ENCODE results near the gene PRRG3. TPM values are rescaled to one million over a fixed set of nuclear protein-coding genes. Genes with fewer than 3 reads are reported as not detected.

Gene PRRG3
- total and polyA plus RNA-seq, 7 donors: 0.34 to 5.8 (median 1.8) TPM; not detected in 1

DNA sequence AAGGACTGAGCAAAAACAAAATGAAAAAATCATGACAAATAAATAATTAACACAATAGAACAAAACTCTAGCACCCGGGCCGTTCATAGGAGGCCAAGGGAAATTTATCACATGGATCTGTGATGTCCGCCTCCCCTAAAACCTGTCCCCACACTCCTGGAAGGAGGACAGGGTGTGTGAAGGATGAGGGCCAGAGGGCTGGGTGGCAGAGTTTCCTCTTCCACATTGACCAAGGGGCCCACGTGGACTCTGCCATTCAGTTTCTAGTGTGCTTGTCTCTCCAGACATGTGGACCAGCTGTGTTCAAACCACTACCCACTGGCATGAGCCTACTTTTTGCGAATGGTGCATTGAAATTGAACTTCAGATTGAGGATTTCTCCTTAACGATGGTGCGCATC, 6.3 kb downstream of the PRRG3 start:
- TF ChIP-seq, protein P1, sequence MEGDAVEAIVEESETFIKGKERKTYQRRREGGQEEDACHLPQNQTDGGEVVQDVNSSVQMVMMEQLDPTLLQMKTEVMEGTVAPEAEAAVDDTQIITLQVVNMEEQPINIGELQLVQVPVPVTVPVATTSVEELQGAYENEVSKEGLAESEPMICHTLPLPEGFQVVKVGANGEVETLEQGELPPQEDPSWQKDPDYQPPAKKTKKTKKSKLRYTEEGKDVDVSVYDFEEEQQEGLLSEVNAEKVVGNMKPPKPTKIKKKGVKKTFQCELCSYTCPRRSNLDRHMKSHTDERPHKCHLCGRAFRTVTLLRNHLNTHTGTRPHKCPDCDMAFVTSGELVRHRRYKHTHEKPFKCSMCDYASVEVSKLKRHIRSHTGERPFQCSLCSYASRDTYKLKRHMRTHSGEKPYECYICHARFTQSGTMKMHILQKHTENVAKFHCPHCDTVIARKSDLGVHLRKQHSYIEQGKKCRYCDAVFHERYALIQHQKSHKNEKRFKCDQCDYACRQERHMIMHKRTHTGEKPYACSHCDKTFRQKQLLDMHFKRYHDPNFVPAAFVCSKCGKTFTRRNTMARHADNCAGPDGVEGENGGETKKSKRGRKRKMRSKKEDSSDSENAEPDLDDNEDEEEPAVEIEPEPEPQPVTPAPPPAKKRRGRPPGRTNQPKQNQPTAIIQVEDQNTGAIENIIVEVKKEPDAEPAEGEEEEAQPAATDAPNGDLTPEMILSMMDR (IDR thresholded peaks at IDR 0.05): no peak
- TF ChIP-seq POLR2AphosphoS5 (IDR thresholded peaks at IDR 0.05) (no peak), EP300 (IDR thresholded peaks at IDR 0.05) (no peak), POLR2A (IDR thresholded peaks at IDR 0.05) (no peak)
- Histone ChIP-seq H3K9me3 (no peaks in the 10 kb centered on the region), H3K4me3 (no peak overlapping the region), H3K27me3 (no peaks in the 10 kb centered on the region), H3K27ac (no peak overlapping the region), H3K4me1 (no peaks in the 10 kb centered on the region), H3K36me3 (no peaks in the 10 kb centered on the region)
- 88 to 89% methylated on average over 7 of the region's 7 CpGs for WGBS, 2 donors
- intact Hi-C loops (cut with DNase I): no loop called here
- no peak for DNase-seq

DNA sequence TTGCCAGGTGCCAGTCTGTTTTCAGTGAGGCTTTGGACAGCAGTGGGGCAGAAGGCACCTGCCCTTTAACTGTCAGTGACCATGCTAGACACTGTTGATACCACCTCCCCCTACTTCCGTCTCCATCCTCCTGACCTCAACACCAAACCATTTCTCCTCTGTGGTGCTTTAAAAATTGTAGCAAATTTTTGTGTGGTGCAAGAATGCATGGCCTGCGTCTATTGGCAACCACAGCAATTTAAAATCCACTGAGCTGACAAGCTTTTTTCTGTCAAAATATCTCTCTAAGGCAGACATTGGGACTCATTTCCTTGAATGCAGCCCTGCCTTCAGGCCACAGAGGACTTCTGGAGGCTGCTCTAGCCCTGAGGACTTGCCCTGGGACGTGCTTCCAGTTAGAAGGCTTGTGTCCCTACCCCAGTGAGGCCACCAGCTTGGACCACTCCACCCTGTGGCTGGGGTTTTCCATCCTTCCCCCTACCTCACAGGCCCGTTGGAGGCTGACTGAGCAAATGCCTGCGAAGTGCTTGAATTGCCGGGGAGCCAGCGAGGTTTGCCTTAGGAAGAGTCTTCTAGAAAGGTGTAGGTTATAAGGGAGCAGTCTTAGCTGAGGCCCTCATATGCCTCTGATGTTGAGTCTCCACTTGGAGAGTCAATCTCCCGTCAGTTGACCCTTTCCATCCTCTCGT, 6.9 kb downstream of the PRRG3 start:
- WGBS, 2 donors: 77 to 90% methylated on average over 9 of the region's 9 CpGs
- no peak overlapping the region for H3K27ac ChIP-seq
- no peak for DNase-seq
- H3K36me3 ChIP-seq: no peaks in the 10 kb centered on the region
- TF ChIP-seq POLR2AphosphoS5 (IDR thresholded peaks at IDR 0.05) (no peak), EP300 (IDR thresholded peaks at IDR 0.05) (no peak), POLR2A (IDR thresholded peaks at IDR 0.05) (no peak)
- TF ChIP-seq, protein P1 (IDR thresholded peaks at IDR 0.05): no peak
- H3K27me3 ChIP-seq: no peaks in the 10 kb centered on the region
- intact Hi-C loops (cut with DNase I): no loop called here
- no peaks in the 10 kb centered on the region for H3K9me3 ChIP-seq
- H3K4me1 ChIP-seq: no peaks in the 10 kb centered on the region
- no peak overlapping the region for H3K4me3 ChIP-seq

GRCh38 chrX:151702741-151703340, 7.6 kb downstream of the PRRG3 start:
- H3K4me1 ChIP-seq: no peaks in the 10 kb centered on the region
- H3K9me3 ChIP-seq: no peaks in the 10 kb centered on the region
- no peak overlapping the region for H3K27ac ChIP-seq
- no peak for TF ChIP-seq POLR2AphosphoS5 (IDR thresholded peaks at IDR 0.05)
- TF ChIP-seq POLR2A (IDR thresholded peaks at IDR 0.05): no peak
- 79 to 81% methylated on average over 7 of the region's 7 CpGs for WGBS, 2 donors
- DNase-seq: no peak
- H3K27me3 ChIP-seq: no peaks in the 10 kb centered on the region
- H3K36me3 ChIP-seq: no peaks in the 10 kb centered on the region
- intact Hi-C loops (cut with DNase I): no loop called here
- no peak overlapping the region for H3K4me3 ChIP-seq

DNA sequence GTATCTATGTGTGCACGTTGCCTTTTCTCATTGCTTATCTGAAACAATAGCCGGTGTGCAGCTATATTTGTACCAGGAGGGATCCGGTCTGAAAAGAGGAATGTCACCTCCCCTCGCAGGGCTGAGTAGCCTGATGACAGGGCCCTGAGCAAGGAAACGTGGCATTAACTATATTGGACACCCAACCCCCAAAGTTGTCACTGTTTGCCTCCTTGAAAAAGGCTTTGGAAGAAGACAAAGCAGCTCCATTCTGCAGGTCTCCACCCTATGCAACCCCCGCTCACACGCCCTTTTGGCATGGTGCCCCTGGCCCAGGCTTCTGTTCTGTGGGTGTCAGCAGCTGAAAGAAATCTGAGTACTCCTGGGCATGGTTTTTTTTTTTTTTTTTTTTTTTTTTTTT, 8.2 kb downstream of the PRRG3 start:
- Histone ChIP-seq H3K27me3 (no peaks in the 10 kb centered on the region), H3K4me3 (no peak overlapping the region), H3K9me3 (no peaks in the 10 kb centered on the region), H3K27ac (no peak overlapping the region), H3K36me3 (no peaks in the 10 kb centered on the region), H3K4me1 (no peaks in the 10 kb centered on the region)
- intact Hi-C loops (cut with DNase I): no loop called here
- WGBS, 2 donors: 25 to 43% methylated on average over 7 of the region's 7 CpGs
- TF ChIP-seq POLR2A (IDR thresholded peaks at IDR 0.05) (no peak), EP300 (IDR thresholded peaks at IDR 0.05) (no peak), POLR2AphosphoS5 (IDR thresholded peaks at IDR 0.05) (no peak)
- TF ChIP-seq, protein P1 (IDR thresholded peaks at IDR 0.05): no peak
- DNase-seq: no peak

GRCh38 chrX:151704041-151704663, 8.9 kb downstream of the PRRG3 start:
- intact Hi-C loops (cut with DNase I): no loop called here
- no peaks in the 10 kb centered on the region for H3K4me1 ChIP-seq
- no peak for TF ChIP-seq POLR2AphosphoS5 (IDR thresholded peaks at IDR 0.05)
- TF ChIP-seq EP300 (IDR thresholded peaks at IDR 0.05): no peak
- TF ChIP-seq POLR2A (IDR thresholded peaks at IDR 0.05): no peak
- TF ChIP-seq, protein P1 (IDR thresholded peaks at IDR 0.05): no peak
- no peak overlapping the region for H3K27ac ChIP-seq
- DNase-seq: no peak
- WGBS, 2 donors: 71 to 76% methylated on average over 13 of the region's 13 CpGs
- no peak overlapping the region for H3K4me3 ChIP-seq
- no peaks in the 10 kb centered on the region for H3K9me3 ChIP-seq
- no peaks in the 10 kb centered on the region for H3K36me3 ChIP-seq
- H3K27me3 ChIP-seq: no peaks in the 10 kb centered on the region
